K562 (cell line): Measurements from ENCODE around the gene MADCAM1. TPM values are rescaled to one million over a fixed set of nuclear protein-coding genes. Genes with fewer than 3 reads are reported as not detected.

Source experiments
- CBX1 ChIP-seq: sonication (generic); IDR thresholded peaks from 2 replicates; pipeline ENCODE4 v1.6.1; 2016; ENCODE audit warnings: antibody characterized with exemption, low read depth, mild to moderate bottlenecking
- CEBPB ChIP-seq: fragments of 450-650 bp; IDR thresholded peaks from 2 replicates; pipeline ENCODE4 v1.6.1; 2016; ENCODE audit warnings: missing genetic modification characterization, missing compliant biosample characterization
- CXXC5 ChIP-seq: fragments of 250-450 bp; sonication (Bioruptor Pico); IDR thresholded peaks from 2 replicates; pipeline ENCODE4 v1.8.0; 2022; ENCODE audit warnings: inconsistent platforms, mild to moderate bottlenecking, moderate library complexity
- DACH1 ChIP-seq: fragments of 450-650 bp; IDR thresholded peaks from 2 replicates; pipeline ENCODE4 v1.6.1; 2018; ENCODE audit not compliant: partially characterized antibody
- DNMT1 ChIP-seq: fragments of 450-650 bp; IDR thresholded peaks from 2 replicates; pipeline ENCODE4 v1.6.1; 2016; ENCODE audit warnings: antibody characterized with exemption, mild to moderate bottlenecking
- EGR1 ChIP-seq: fragments of 450-650 bp; conservative IDR thresholded peaks from 2 replicates; pipeline ENCODE4 v1.6.1; 2017; ENCODE audit warnings: mild to moderate bottlenecking
- ELF2 ChIP-seq: fragments of 250-450 bp; sonication (Bioruptor Pico); IDR thresholded peaks from 2 replicates; pipeline ENCODE4 v1.5.0; 2021; ENCODE audit warnings: mild to moderate bottlenecking
- IRF2 ChIP-seq: sonication (generic); formaldehyde crosslinking; IDR thresholded peaks from 2 replicates; pipeline ENCODE4 v1.8.1; 2022; ENCODE audit warnings: mild to moderate bottlenecking, missing genetic modification reagents
- KDM1A ChIP-seq, 2 experiments: fragments of 450-650 bp; IDR thresholded peaks; 2 replicates each; pipeline ENCODE4 v1.6.1; 2016; ENCODE audit warnings: mild to moderate bottlenecking in 2 of 2
- MAZ ChIP-seq, 2 experiments: fragments of 450-650 bp in 1 of 2; sonication (generic) in 1 of 2; formaldehyde crosslinking; IDR thresholded peaks in 1 of 2; conservative IDR thresholded peaks in 1 of 2; 2 replicates each; pipeline versions ENCODE4 v1.4.0 to v1.5.0; 2020; ENCODE audit warnings: mild to moderate bottlenecking in 1 of 2, missing genetic modification reagents in 1 of 2
- MCM2 ChIP-seq: fragments of 450-650 bp; IDR thresholded peaks from 2 replicates; pipeline ENCODE4 v1.6.1; 2017; ENCODE audit warnings: low read depth, mild to moderate bottlenecking
- NFIX ChIP-seq: fragments of 250-450 bp; sonication (Bioruptor Pico); IDR thresholded peaks from 2 replicates; pipeline ENCODE4 v1.4.0; 2020; ENCODE audit warnings: low read depth, mild to moderate bottlenecking, moderate library complexity
- RBFOX2 ChIP-seq: fragments of 200-400 bp; formaldehyde crosslinking; IDR thresholded peaks from 2 replicates; pipeline ENCODE4 v1.6.1; 2017; ENCODE audit warnings: low read depth, mild to moderate bottlenecking, low read length, moderate library complexity
- SRSF3 ChIP-seq: fragments of 200-400 bp; formaldehyde crosslinking; IDR thresholded peaks from 2 replicates; pipeline ENCODE4 v1.6.1; 2016; ENCODE audit warnings: mild to moderate bottlenecking, low read length, moderate library complexity; ENCODE audit not compliant: insufficient read depth
- XRCC5 ChIP-seq: fragments of 200-400 bp; formaldehyde crosslinking; IDR thresholded peaks from 2 replicates; pipeline ENCODE4 v1.6.1; 2017; ENCODE audit warnings: low read depth, mild to moderate bottlenecking, low read length
- ZNF324 ChIP-seq: fragments of 250-450 bp; sonication (Bioruptor Pico); IDR thresholded peaks from 2 replicates; pipeline ENCODE4 v1.4.0; 2020; ENCODE audit warnings: mild to moderate bottlenecking
- ZNF354B ChIP-seq: fragments of 250-450 bp; sonication (Bioruptor Pico); IDR thresholded peaks from 2 replicates; pipeline ENCODE4 v1.4.0; 2020
- polyA plus RNA-seq, 8 experiments: library from polyadenylated mRNA; depleted of rRNA in 4 of 8; stranded (reverse) in 5 of 8; unstranded in 3 of 8; fragments of >200 nt; fragmentation: Nextera tagmentation in 2 of 8; fragmentation: Illumina TruSeq in 1 of 8; extraction: Ambion mirVana in 2 of 8; extraction: Trizol in 1 of 8; gene quantifications; 2 replicates each; pipeline versions ENCODE4 v1.2.1 to v1.2.3, GENCODE V29; 2011 to 2014; ENCODE audit warnings: inconsistent platforms in 1 of 8, missing spikeins in 1 of 8
- total RNA-seq, 7 experiments: library from RNA; depleted of rRNA in 6 of 7; stranded (reverse); fragments of >200 nt in 6 of 7; fragmentation: Illumina TruSeq in 2 of 7; extraction: Trizol in 2 of 7; gene quantifications; 2 replicates each; pipeline versions ENCODE4 v1.2.1 to v1.2.3, GENCODE V29; 2011 to 2021; ENCODE audit warnings: low replicate concordance in 1 of 7
- TF ChIP-seq, protein P1 (sequence below): fragments of 250-450 bp; sonication (Bioruptor Pico); IDR thresholded peaks from 2 replicates; pipeline ENCODE4 v1.8.0; 2022; ENCODE audit warnings: inconsistent platforms, mild to moderate bottlenecking, moderate library complexity, borderline replicate concordance
- TF ChIP-seq, protein P2 (sequence below): sonication (generic); formaldehyde crosslinking; IDR thresholded peaks from 2 replicates; pipeline ENCODE4 v1.8.0; 2022; ENCODE audit warnings: mild to moderate bottlenecking, low read depth, missing genetic modification reagents
- TF ChIP-seq, protein P3 (sequence below): fragments of 250-450 bp; sonication (Bioruptor Pico); IDR thresholded peaks from 2 replicates; pipeline ENCODE4 v1.5.0; 2020; ENCODE audit warnings: mild to moderate bottlenecking
- TF ChIP-seq, protein P4 (sequence below): sonication (generic); formaldehyde crosslinking; IDR thresholded peaks from 2 replicates; pipeline ENCODE4 v1.8.0; 2023; ENCODE audit warnings: mild to moderate bottlenecking, missing genetic modification reagents
- TF ChIP-seq, protein P5 (sequence below): fragments of 450-650 bp; formaldehyde crosslinking; IDR thresholded peaks from 2 replicates; pipeline ENCODE4 v1.4.0; 2020; ENCODE audit warnings: mild to moderate bottlenecking, moderate library complexity

The MADCAM1 gene
- total and polyA plus RNA-seq, 9 of the 15 experiments (the other 6 are each of a cell fraction or from before 2014, with no cell fraction given): 0.09 to 0.36 (median 0.09) TPM; not detected in 6

DNA sequence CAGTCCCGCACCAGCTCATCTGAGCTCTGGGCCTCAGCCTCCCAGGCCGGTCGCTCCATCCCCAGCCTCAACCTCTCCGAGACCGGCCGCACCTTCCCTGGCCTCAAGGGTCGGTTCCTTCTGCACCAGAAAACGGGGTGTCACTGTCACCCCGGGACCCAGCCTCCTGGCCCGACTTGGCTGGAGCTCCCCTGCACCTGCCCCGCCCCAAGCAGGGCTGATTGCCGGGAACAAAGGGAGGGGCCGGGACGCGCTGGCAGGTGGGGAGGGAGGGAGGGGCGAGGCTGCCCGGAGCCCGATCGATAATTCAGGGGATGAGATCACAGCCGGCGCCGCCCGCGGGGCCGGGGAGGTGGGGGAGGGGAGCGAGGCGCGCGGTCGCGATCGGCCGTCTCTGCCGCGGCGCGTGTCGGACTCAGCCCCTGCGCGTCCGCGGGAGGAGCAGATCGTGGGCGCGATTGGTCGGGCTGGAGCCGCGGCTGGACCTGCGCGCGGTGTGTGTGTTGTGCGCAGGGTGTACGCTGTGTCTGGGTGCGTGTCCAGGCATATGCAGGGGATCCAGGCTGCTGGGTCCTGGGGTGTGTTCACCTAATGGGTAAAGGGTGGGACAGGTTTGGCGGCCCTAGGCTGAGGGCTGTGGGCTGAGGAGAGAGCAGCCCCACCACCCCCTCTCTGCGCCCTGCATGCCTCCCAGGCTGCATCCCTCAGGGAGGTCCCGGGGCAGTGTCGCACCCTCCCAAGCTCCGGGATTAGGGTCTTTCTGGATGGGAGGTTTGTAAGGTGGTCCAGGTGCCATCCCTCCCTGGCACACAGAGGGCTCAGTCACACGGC, 34.4 kb upstream of the MADCAM1 start (continued):
- no peak for TF ChIP-seq SRSF3
- TF ChIP-seq, protein P1, sequence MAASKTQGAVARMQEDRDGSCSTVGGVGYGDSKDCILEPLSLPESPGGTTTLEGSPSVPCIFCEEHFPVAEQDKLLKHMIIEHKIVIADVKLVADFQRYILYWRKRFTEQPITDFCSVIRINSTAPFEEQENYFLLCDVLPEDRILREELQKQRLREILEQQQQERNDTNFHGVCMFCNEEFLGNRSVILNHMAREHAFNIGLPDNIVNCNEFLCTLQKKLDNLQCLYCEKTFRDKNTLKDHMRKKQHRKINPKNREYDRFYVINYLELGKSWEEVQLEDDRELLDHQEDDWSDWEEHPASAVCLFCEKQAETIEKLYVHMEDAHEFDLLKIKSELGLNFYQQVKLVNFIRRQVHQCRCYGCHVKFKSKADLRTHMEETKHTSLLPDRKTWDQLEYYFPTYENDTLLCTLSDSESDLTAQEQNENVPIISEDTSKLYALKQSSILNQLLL (CRISPR knock-in tag): no peak
- TF ChIP-seq, protein P2, sequence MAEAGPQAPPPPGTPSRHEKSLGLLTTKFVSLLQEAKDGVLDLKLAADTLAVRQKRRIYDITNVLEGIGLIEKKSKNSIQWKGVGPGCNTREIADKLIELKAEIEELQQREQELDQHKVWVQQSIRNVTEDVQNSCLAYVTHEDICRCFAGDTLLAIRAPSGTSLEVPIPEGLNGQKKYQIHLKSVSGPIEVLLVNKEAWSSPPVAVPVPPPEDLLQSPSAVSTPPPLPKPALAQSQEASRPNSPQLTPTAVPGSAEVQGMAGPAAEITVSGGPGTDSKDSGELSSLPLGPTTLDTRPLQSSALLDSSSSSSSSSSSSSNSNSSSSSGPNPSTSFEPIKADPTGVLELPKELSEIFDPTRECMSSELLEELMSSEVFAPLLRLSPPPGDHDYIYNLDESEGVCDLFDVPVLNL: no peak
- TF ChIP-seq DACH1: no peak
- TF ChIP-seq DNMT1: no peak
- TF ChIP-seq ZNF324 (CRISPR knock-in tag): no peak
- peak; percentile 59 for TF ChIP-seq CXXC5 (CRISPR knock-in tag)
- peak in 1 of 2 experiments; percentile 63; a peak in 1 of 4 replicates for TF ChIP-seq MAZ (CRISPR knock-in tag; conservative IDR thresholded peaks at IDR 0.05 in 1 of 2, IDR thresholded peaks at IDR 0.05 in 1 of 2)
- no peak for TF ChIP-seq EGR1
- TF ChIP-seq, protein P3, sequence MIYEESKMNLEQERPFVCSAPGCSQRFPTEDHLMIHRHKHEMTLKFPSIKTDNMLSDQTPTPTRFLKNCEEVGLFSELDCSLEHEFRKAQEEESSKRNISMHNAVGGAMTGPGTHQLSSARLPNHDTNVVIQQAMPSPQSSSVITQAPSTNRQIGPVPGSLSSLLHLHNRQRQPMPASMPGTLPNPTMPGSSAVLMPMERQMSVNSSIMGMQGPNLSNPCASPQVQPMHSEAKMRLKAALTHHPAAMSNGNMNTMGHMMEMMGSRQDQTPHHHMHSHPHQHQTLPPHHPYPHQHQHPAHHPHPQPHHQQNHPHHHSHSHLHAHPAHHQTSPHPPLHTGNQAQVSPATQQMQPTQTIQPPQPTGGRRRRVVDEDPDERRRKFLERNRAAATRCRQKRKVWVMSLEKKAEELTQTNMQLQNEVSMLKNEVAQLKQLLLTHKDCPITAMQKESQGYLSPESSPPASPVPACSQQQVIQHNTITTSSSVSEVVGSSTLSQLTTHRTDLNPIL (CRISPR knock-in tag): no peak
- TF ChIP-seq RBFOX2: no peak; the same call in 1 of the 2 replicates
- TF ChIP-seq ZNF354B (CRISPR knock-in tag): no peak
- TF ChIP-seq, protein P4, sequence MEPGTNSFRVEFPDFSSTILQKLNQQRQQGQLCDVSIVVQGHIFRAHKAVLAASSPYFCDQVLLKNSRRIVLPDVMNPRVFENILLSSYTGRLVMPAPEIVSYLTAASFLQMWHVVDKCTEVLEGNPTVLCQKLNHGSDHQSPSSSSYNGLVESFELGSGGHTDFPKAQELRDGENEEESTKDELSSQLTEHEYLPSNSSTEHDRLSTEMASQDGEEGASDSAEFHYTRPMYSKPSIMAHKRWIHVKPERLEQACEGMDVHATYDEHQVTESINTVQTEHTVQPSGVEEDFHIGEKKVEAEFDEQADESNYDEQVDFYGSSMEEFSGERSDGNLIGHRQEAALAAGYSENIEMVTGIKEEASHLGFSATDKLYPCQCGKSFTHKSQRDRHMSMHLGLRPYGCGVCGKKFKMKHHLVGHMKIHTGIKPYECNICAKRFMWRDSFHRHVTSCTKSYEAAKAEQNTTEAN (CRISPR knock-in tag): no peak
- TF ChIP-seq CEBPB: no peak
- TF ChIP-seq MCM2: no peak
- TF ChIP-seq, protein P5, sequence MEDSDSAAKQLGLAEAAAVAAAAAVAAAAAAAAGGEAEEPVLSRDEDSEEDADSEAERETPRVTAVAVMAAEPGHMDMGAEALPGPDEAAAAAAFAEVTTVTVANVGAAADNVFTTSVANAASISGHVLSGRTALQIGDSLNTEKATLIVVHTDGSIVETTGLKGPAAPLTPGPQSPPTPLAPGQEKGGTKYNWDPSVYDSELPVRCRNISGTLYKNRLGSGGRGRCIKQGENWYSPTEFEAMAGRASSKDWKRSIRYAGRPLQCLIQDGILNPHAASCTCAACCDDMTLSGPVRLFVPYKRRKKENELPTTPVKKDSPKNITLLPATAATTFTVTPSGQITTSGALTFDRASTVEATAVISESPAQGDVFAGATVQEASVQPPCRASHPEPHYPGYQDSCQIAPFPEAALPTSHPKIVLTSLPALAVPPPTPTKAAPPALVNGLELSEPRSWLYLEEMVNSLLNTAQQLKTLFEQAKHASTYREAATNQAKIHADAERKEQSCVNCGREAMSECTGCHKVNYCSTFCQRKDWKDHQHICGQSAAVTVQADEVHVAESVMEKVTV (CRISPR knock-in tag): no peak
- TF ChIP-seq CBX1: no peak
- no peak for TF ChIP-seq ELF2 (CRISPR knock-in tag)
- TF ChIP-seq NFIX: no peak
- no peak for TF ChIP-seq KDM1A (IDR thresholded peaks at IDR 0.05)
- TF ChIP-seq IRF2 (CRISPR knock-in tag): no peak
- TF ChIP-seq XRCC5: no peak
